ENCODE measurements around the gene GAGE10. TPM values are rescaled to one million over a fixed set of nuclear protein-coding genes. Genes with fewer than 3 reads are reported as not detected.

GAGE10 gene, protein sequence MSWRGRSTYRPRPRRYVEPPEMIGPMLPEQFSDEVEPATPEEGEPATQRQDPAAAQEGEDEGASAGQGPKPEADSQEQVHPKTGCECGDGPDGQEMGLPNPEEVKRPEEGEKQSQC
- not detected in 2 replicates for total RNA-seq

DNA sequence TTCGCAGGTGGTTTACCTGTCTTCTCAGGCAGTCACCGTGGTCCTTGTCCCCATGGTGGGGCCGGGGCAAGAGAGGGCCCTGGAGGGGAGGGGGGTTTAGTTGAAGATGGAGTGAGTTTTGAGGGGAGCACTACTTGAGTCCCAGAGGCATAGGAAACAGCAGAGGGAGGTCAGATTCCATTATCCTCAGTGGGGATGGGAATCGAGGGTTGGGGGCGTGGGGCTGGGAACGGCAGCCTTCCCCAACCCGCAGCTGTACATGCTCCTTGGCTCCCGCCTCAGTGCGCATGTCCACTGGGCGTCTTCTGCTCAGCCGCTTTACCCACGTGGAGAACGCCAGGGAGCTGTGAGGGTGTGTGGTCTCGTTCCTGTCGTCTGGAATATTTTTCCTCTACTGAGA, at the start of gene GAGE10:
GAGE10 (plus strand) TSS at position 301 of the 400 bp plus-strand sequence. CDS start 1,214 bp downstream, outside the sequence.

GRCh38 chrX:49264460-49264859, 39.0 kb upstream of the GAGE10 start, which contains the start of gene FOXP3:
FOXP3 (minus strand) TSS chrX:49264710; CDS start chrX:49258505, 6,205 bp downstream.

DNA sequence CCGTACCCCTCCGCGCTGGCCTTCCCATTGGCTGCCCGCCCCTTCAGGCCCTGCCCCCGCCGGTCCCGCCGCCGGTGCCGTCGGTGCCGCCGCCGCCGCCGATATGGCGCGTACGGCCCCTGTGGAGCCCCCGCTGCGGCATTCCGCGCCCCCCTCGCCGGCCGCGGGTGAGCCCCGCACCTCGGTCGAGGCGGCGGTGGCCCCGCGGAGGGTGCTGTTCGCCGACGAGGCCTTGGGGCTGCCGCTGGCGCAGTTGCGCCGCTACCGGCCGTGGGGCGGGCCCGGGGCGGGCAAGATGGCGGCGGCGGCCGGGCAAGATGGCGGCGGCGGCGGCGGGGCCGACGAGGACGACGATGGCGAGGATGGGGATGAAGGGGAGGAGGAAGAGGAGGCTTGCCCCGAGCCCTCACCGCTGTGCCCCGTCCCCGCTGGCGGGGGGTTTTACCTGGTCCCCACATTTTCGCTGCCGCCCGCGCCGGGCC, 33.6 kb upstream of the GAGE10 start, which contains the start of gene PPP1R3F:
PPP1R3F (plus strand) TSS at position 27 of the 482 bp plus-strand sequence; CDS start at position 104, 77 bp downstream.

GRCh38 chrX:49321737-49322136, 18.3 kb downstream of the GAGE10 start, which contains the start of gene GAGE12J:
GAGE12J (plus strand) TSS chrX:49322037; CDS start chrX:49323194, 1,157 bp downstream.

GRCh38 chrX:49331282-49331681, 27.8 kb downstream of the GAGE10 start, which contains the start of gene GAGE13:
GAGE13 (plus strand) TSS chrX:49331582; CDS start chrX:49332738, 1,156 bp downstream.

Other genes with a start within 250 kb of the GAGE10 start
- gene CCDC120, start 244.6 kb upstream of the GAGE10 start, total RNA-seq = 0.57 and 1.1 TPM in 2 replicates
- gene PRAF2, start 229.6 kb upstream of the GAGE10 start, total RNA-seq = 14.0 and 15.2 TPM in 2 replicates
- 65.3 and 152 TPM in 2 replicates for gene WDR45, start 223.8 kb upstream of the GAGE10 start, total RNA-seq
- 17.8 and 19.9 TPM in 2 replicates for gene GPKOW, start 179.9 kb upstream of the GAGE10 start, total RNA-seq
- gene MAGIX, start 140.9 kb upstream of the GAGE10 start, total RNA-seq = 1.1 and 3.3 TPM in 2 replicates
- 54.3 and 88.5 TPM in 2 replicates for gene PLP2, start 131.7 kb upstream of the GAGE10 start, total RNA-seq
- gene PRICKLE3, start 117.3 kb upstream of the GAGE10 start, total RNA-seq = 5.0 and 6.3 TPM in 2 replicates
- under 0.01 and 0.29 TPM in 2 replicates for gene SYP, start 103.5 kb upstream of the GAGE10 start, total RNA-seq
- not detected in 2 replicates for gene CACNA1F, start 70.3 kb upstream of the GAGE10 start, total RNA-seq
- 12.0 and 20.9 TPM in 2 replicates for gene CCDC22, start 68.2 kb upstream of the GAGE10 start, total RNA-seq
- gene FOXP3, start 38.9 kb upstream of the GAGE10 start, total RNA-seq = not detected in 2 replicates
- 4.6 and 5.2 TPM in 2 replicates for gene PPP1R3F, start 33.9 kb upstream of the GAGE10 start, total RNA-seq
- gene GAGE12J, start 18.4 kb downstream of the GAGE10 start, total RNA-seq = not detected in 2 replicates
- gene GAGE13, start 27.9 kb downstream of the GAGE10 start, total RNA-seq = not detected in 2 replicates
- gene GAGE12C, start 228.5 kb downstream of the GAGE10 start, total RNA-seq = not detected in 2 replicates
- not detected in 2 replicates for gene GAGE12D, start 238.1 kb downstream of the GAGE10 start, total RNA-seq
- not detected in 2 replicates for gene GAGE12E, start 247.6 kb downstream of the GAGE10 start, total RNA-seq